ENCODE measurements around the gene TSPAN9.
A peak's percentile ranks its signal among the peaks of the same experiment; 100 is the strongest.

The TSPAN9 gene

GRCh38 chr12:3256103-3256631 lies 179.0 kb downstream of the TSPAN9 start:
- DNase-seq = no peak

GRCh38 chr12:3257411-3257810 lies 180.2 kb downstream of the TSPAN9 start:
- no peak for DNase-seq

DNA sequence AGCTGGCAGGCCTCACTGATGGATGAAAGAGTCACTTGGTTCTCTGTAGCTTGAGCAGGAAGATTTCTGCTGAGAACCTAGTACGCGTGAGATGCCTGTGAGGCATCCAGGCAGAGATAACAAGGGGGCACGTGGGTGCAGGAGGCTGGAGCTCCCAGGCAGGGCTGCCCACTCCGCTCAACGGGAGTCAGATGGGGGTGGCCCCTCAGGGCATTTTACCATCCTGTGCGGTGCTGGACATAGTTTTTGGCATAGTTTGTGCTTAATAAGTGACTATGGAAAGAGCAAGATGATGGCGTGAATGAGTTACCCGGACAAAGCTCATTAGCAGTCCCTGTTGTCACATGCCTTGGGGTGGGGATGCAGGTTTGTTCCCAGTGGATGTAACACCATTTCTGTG lies 182.8 kb downstream of the TSPAN9 start:
- no peak for DNase-seq

DNA sequence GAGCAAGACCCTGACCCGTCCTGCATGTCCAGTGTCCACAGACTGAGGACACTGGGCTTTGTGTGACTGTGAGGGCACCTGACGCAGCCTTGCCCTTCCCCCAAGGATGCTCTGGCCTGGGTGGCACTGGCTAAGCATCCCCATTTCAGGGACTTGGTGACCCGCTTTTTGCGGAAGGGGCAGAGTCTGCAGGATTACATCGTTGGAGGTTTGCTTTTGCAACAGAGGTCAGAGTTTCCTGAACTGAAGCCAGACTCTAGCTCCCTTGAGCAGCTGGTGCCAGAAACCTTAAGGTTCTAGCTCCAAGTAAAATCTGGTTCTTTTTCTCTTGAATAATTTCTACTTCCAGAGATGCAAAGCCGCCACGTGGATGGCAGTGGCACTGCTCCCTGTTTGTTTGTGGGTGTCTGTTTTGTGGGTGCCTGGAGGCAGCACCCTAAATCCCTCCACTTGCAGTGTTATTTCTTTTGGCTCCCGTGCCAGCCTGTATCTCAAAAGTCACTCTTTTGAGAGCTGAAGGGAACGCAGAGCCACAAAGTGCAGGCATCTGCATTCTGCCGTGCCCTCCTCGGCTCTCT lies 184.7 kb downstream of the TSPAN9 start:
- no peak for DNase-seq

DNA sequence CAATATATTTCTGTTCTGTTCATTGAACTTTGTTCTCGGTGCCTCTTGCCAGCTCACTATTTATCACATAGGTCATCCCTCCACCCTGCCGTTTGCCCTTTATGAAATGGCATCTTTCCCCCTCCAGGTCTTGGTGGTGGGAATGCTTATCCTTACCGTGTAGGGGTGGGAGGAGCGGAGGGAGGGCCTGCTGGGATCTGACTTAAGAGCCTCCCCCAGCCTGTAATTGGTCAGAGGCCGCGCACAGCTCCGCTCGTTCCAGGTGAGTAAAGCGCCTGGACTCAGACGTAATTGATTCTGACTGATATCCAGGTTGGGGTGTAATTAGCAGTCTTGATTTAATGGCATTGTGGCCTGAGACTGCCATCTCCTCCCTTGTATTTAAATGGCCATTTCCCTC lies 185.3 kb downstream of the TSPAN9 start:
- no peak for DNase-seq

DNA sequence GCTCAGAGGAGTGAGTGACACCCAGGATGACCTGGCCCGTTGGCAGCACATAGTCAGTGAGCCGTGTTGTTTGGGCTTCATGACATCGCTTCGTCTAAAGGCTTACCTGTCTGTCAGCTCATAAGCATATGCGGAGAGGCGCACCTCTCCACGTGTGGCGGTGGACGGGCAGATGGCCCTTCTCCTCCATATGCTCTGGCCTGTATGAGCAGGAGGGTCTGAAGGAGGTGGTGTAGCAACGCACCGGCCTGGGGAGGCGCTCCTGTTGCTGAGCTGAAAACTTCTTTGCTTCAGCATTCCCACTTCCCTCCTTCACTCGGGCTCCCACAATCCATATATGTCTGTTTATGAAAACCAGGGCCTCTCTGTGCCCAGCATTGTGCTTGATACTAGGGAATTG lies 186.1 kb downstream of the TSPAN9 start:
- DNase-seq = no peak

DNA sequence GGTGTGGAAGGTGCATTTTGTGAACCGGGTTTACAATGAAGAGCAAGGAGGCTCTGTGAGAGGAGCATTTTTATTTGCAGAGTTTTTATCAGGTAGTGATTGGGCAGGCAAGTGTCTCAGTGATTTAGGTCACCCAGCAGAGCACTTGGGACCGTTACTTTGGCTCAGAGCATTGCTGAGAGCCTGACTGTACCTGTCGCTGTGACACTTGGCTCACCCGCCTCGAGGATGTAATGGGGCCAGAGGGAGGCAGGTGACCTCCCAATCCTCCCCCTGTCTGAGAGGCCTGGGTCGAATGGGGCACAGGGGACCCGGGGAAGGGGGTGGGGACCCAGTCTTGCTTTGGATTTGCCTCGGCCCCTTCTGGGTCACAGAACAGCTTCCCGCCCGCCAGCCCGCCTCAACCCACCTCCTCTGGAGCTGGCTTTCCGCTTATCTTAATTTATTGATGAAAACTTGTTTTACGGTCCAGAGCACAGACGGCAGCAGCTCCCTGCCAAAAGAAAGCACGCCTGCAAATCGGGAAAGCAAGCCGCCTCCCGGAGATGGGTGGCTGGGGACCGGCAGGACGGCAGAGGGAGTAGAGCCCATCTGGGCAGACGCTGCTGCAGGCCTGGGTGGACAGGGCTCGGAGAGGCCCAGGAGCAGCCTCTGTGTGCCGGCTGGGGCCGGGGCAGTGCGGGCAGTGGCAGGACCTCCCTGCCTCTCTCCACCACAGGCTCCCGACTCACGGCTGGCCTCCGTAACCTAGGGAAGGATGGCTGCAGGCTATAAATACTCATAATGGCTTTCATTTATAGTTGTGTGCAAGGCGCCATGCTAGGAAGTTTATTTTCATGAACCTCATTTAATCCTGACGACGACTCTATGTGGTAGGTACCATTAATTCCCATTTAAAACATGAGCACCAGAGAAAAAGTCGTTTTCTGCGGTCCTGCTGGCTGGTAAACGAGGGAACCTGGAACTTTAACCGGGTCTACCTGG lies 187.1 kb downstream of the TSPAN9 start:
- no peak for DNase-seq

DNA sequence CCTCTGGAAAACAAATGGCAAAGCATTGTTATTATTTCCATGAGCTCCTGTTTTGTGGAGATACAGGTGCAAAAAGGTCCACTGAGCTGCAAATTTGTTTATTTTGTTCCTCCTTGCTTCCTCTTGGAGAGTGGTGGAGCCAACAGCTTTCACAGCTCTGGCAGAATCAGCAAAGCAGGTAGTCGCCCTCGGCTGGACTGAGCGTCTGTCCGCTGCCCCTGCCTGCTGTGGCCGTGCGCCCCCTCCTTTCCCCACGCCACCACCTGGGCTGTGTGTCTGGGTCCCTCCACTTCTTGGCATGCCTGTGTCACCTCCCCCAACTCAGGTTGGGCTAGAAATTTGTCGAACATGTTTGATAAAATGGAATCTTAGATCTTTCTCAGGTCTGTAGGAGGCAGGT lies 188.2 kb downstream of the TSPAN9 start:
- no peak for DNase-seq

- no peak for DNase-seq
These were observed 189.5 kb downstream of the TSPAN9 start for GRCh38 chr12:3266638-3267037.

GRCh38 chr12:3267690-3268089 lies 190.5 kb downstream of the TSPAN9 start:
- DNase-seq = no peak

- no peak for DNase-seq
These were observed 192.4 kb downstream of the TSPAN9 start for GRCh38 chr12:3269594-3269993.

DNA sequence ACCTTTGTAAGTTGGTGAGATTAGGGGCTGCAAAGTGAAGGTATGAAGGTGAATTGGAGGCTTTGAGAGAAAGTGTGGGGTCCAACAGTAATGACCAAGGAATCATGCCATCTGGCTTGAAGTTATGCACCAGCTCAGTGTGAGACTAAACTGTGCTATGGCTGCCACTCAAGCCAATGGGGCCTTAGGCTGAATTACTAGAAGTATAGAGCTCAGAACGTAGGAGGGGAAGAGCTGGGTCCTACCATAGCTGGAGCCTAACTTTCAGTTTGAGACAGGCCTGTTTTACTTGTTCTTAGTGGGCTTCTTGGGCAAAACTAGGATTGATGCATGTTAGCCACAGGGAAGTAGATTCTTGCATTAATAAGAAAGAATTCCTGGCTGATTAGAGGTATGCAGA lies 194.0 kb downstream of the TSPAN9 start:
- DNase-seq = no peak

- DNase-seq = no peak
These were observed 194.5 kb downstream of the TSPAN9 start for GRCh38 chr12:3271639-3272038.

GRCh38 chr12:3272958-3273357 lies 195.8 kb downstream of the TSPAN9 start:
- DNase-seq = no peak

- DNase-seq = no peak
These were observed 196.3 kb downstream of the TSPAN9 start for GRCh38 chr12:3273409-3273853.

- DNase-seq = no peak
These were observed 197.5 kb downstream of the TSPAN9 start for GRCh38 chr12:3274664-3275063.

GRCh38 chr12:3275171-3276041 lies 198.2 kb downstream of the TSPAN9 start:
- DNase-seq = peak; percentile 51 to 59

- no peak for DNase-seq
These were observed 199.0 kb downstream of the TSPAN9 start for GRCh38 chr12:3276226-3276625.

GRCh38 chr12:3277306-3277943 lies 200.2 kb downstream of the TSPAN9 start:
- DNase-seq = no peak

- DNase-seq = no peak
These were observed 201.7 kb downstream of the TSPAN9 start for GRCh38 chr12:3278681-3279414.

- no peak for DNase-seq
These were observed 202.2 kb downstream of the TSPAN9 start for GRCh38 chr12:3279415-3279780.

- DNase-seq = no peak
These were observed 202.7 kb downstream of the TSPAN9 start for GRCh38 chr12:3279832-3280231.

All from CD4-positive, alpha-beta T cell treated with Interferon alpha-2 for 1 hour (primary cell).